Neural cell (in vitro differentiated cells): Measurements from ENCODE around the gene PIAS1. TPM values are rescaled to one million over a fixed set of nuclear protein-coding genes. Genes with fewer than 3 reads are reported as not detected.

ENCODE experiments used
- H2AFZ ChIP-seq: fragments of 200-600, 300-800 bp; sonication (generic), shearing (Covaris generic); 2 replicates; pipeline ENCODE4 v1.6.0; 2014; ENCODE audit warnings: low read depth, mild to moderate bottlenecking, antibody characterized with exemption, low read length, moderate library complexity
- H3F3A ChIP-seq: fragments of 200-600 bp; shearing (Covaris generic); 2 replicates; pipeline ENCODE4 v1.6.1; 2016; ENCODE audit warnings: mild to moderate bottlenecking, moderate library complexity, mixed read lengths, antibody characterized with exemption, low read length; ENCODE audit not compliant: insufficient read depth, poor library complexity, severe bottlenecking
- H3K27ac ChIP-seq: fragments of 200-600, 300-800 bp; sonication (generic), shearing (Covaris generic); 2 replicates; pipeline ENCODE4 v1.5.1; 2014; ENCODE audit warnings: mild to moderate bottlenecking, low read length, moderate library complexity
- H3K27me3 ChIP-seq: fragments of 300-800, 200-600 bp; sonication (generic), shearing (Covaris generic); 2 replicates; pipeline ENCODE4 v1.6.0; 2014; ENCODE audit warnings: mild to moderate bottlenecking, low read depth, low read length, moderate library complexity; ENCODE audit not compliant: insufficient read depth
- H3K36me3 ChIP-seq: fragments of 300-800, 200-600 bp; sonication (generic), shearing (Covaris generic); 2 replicates; pipeline ENCODE4 v1.5.1; 2014; ENCODE audit warnings: mild to moderate bottlenecking, antibody characterized with exemption, low read length, moderate library complexity; ENCODE audit not compliant: insufficient read depth
- H3K4me2 ChIP-seq: fragments of 300-800, 200-600 bp; sonication (generic), shearing (Covaris generic); 2 replicates; pipeline ENCODE4 v1.6.0; 2014; ENCODE audit warnings: mild to moderate bottlenecking, low read length
- H3K4me3 ChIP-seq: fragments of 300-800, 200-600 bp; sonication (generic), shearing (Covaris generic); 2 replicates; pipeline ENCODE4 v1.5.1; 2014; ENCODE audit warnings: mild to moderate bottlenecking, low read length, moderate library complexity
- H3K79me2 ChIP-seq: fragments of 200-600 bp; shearing (Covaris generic); replicated peaks from 2 replicates; pipeline ENCODE4 v1.6.0; 2014; ENCODE audit warnings: mild to moderate bottlenecking, low read length, moderate library complexity; ENCODE audit not compliant: insufficient read depth
- H3K9ac ChIP-seq: fragments of 300-800, 200-600 bp; sonication (generic), shearing (Covaris generic); 2 replicates; pipeline ENCODE4 v1.6.1; 2016; ENCODE audit warnings: mild to moderate bottlenecking, low read length, mixed read lengths
- H3K9me2 ChIP-seq: fragments of 200-600 bp; shearing (Covaris generic); 2 replicates; pipeline ENCODE4 v1.6.1; 2016; ENCODE audit warnings: mild to moderate bottlenecking, low read length, mixed read lengths; ENCODE audit not compliant: insufficient read depth
- H3K9me3 ChIP-seq: fragments of 200-600, 300-800 bp; sonication (generic), shearing (Covaris generic); 2 replicates; pipeline ENCODE4 v1.6.1; 2016; ENCODE audit warnings: mild to moderate bottlenecking, mixed run types, low read length, moderate library complexity, mixed read lengths
- H4K20me1 ChIP-seq: fragments of 200-600 bp; shearing (Covaris generic); 2 replicates; pipeline ENCODE4 v1.6.1; 2016; ENCODE audit warnings: mild to moderate bottlenecking, mixed run types; ENCODE audit not compliant: insufficient read depth
- EP300 ChIP-seq: fragments of 450-650 bp; conservative IDR thresholded peaks from 2 replicates; pipeline ENCODE4 v1.6.1; 2014; ENCODE audit warnings: antibody characterized with exemption, mild to moderate bottlenecking, moderate library complexity; ENCODE audit not compliant: poor library complexity, severe bottlenecking
- EZH2 ChIP-seq: fragments of 200-600, 300-800 bp; shearing (Covaris generic), sonication (generic); IDR thresholded peaks from 2 replicates; pipeline ENCODE4 v1.6.1; 2014; ENCODE audit warnings: antibody characterized with exemption, low read length, borderline replicate concordance, mild to moderate bottlenecking; ENCODE audit not compliant: insufficient read depth, poor library complexity, severe bottlenecking
- MXI1 ChIP-seq: fragments of 450-650 bp; conservative IDR thresholded peaks from 2 replicates; pipeline ENCODE4 v1.6.1; 2014; ENCODE audit warnings: antibody characterized with exemption, mild to moderate bottlenecking; ENCODE audit not compliant: poor library complexity, severe bottlenecking
- POLR2AphosphoS5 ChIP-seq: IDR thresholded peaks from 2 replicates; pipeline ENCODE4 v1.6.1; 2012
- RAD21 ChIP-seq: fragments of 450-650 bp; conservative IDR thresholded peaks from 2 replicates; pipeline ENCODE4 v1.6.1; 2014; ENCODE audit warnings: antibody characterized with exemption, mild to moderate bottlenecking, moderate library complexity
- SMC3 ChIP-seq: fragments of 450-650 bp; conservative IDR thresholded peaks from 2 replicates; pipeline ENCODE4 v1.6.1; 2014; ENCODE audit warnings: antibody characterized with exemption, mild to moderate bottlenecking, moderate library complexity; ENCODE audit not compliant: poor library complexity
- TAF1 ChIP-seq: IDR thresholded peaks from 2 replicates; pipeline ENCODE4 v1.6.1; 2012; ENCODE audit warnings: low read depth
- polyA plus RNA-seq: library from polyadenylated mRNA; depleted of rRNA; stranded (reverse); fragments of >200 nt; gene quantifications from 2 replicates; pipeline ENCODE4 v1.2.3, GENCODE V29; 2014
- TF ChIP-seq, protein P1 (sequence below): fragments of 450-650 bp; IDR thresholded peaks from 2 replicates; pipeline ENCODE4 v1.5.1; 2014; ENCODE audit warnings: antibody characterized with exemption, mild to moderate bottlenecking, moderate library complexity; ENCODE audit not compliant: poor library complexity, severe bottlenecking
- TF ChIP-seq, protein P2 (sequence below): IDR thresholded peaks from 2 replicates; pipeline ENCODE4 v1.6.1; 2012; ENCODE audit warnings: borderline replicate concordance

Gene PIAS1
- polyA plus RNA-seq, 1 donor from 2014 or later: 14.3 TPM

DNA sequence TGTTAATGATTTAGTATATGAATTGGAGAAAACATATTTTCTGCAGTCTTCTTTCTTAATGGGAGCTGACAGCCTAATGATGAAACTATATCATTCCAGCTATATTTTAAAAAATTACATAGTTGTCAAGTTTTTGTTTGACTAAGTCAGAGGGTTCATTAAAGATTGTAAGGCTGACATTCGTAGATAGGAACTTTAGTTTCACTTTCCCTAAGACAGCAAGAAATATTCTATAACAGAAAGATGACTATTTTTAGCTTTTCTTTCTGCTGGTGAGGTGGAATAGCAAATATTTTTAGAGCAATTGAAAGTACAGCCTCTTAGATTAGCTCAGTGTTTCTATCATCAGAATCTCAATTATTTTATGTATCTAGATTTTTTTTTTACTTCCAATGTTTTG lies 60.2 kb downstream of the PIAS1 start:
- H3K9me2 ChIP-seq: no peaks in the 10 kb centered on the region
- no peaks in the 10 kb centered on the region for H3K9me3 ChIP-seq
- no peak overlapping the region for H3K4me3 ChIP-seq
- no peak overlapping the region for H3K27ac ChIP-seq
- no peak overlapping the region for H2AFZ ChIP-seq
- TF ChIP-seq, protein P1, sequence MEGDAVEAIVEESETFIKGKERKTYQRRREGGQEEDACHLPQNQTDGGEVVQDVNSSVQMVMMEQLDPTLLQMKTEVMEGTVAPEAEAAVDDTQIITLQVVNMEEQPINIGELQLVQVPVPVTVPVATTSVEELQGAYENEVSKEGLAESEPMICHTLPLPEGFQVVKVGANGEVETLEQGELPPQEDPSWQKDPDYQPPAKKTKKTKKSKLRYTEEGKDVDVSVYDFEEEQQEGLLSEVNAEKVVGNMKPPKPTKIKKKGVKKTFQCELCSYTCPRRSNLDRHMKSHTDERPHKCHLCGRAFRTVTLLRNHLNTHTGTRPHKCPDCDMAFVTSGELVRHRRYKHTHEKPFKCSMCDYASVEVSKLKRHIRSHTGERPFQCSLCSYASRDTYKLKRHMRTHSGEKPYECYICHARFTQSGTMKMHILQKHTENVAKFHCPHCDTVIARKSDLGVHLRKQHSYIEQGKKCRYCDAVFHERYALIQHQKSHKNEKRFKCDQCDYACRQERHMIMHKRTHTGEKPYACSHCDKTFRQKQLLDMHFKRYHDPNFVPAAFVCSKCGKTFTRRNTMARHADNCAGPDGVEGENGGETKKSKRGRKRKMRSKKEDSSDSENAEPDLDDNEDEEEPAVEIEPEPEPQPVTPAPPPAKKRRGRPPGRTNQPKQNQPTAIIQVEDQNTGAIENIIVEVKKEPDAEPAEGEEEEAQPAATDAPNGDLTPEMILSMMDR: no peak
- TF ChIP-seq EP300 (no peak), RAD21 (no peak), EZH2 (no peak), SMC3 (no peak), POLR2AphosphoS5 (no peak), TAF1 (no peak), MXI1 (no peak)
- TF ChIP-seq, protein P2, sequence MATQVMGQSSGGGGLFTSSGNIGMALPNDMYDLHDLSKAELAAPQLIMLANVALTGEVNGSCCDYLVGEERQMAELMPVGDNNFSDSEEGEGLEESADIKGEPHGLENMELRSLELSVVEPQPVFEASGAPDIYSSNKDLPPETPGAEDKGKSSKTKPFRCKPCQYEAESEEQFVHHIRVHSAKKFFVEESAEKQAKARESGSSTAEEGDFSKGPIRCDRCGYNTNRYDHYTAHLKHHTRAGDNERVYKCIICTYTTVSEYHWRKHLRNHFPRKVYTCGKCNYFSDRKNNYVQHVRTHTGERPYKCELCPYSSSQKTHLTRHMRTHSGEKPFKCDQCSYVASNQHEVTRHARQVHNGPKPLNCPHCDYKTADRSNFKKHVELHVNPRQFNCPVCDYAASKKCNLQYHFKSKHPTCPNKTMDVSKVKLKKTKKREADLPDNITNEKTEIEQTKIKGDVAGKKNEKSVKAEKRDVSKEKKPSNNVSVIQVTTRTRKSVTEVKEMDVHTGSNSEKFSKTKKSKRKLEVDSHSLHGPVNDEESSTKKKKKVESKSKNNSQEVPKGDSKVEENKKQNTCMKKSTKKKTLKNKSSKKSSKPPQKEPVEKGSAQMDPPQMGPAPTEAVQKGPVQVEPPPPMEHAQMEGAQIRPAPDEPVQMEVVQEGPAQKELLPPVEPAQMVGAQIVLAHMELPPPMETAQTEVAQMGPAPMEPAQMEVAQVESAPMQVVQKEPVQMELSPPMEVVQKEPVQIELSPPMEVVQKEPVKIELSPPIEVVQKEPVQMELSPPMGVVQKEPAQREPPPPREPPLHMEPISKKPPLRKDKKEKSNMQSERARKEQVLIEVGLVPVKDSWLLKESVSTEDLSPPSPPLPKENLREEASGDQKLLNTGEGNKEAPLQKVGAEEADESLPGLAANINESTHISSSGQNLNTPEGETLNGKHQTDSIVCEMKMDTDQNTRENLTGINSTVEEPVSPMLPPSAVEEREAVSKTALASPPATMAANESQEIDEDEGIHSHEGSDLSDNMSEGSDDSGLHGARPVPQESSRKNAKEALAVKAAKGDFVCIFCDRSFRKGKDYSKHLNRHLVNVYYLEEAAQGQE: no peak
- H3K36me3 ChIP-seq: no peaks in the 10 kb centered on the region
- H3K4me2 ChIP-seq: no peak overlapping the region
- no peaks in the 10 kb centered on the region for H3K27me3 ChIP-seq
- no peak overlapping the region for H3K9ac ChIP-seq
- no peaks in the 10 kb centered on the region for H4K20me1 ChIP-seq
- H3K79me2 ChIP-seq: peaks cover 43% of the 10 kb centered on the region
- no peaks in the 10 kb centered on the region for H3F3A ChIP-seq

DNA sequence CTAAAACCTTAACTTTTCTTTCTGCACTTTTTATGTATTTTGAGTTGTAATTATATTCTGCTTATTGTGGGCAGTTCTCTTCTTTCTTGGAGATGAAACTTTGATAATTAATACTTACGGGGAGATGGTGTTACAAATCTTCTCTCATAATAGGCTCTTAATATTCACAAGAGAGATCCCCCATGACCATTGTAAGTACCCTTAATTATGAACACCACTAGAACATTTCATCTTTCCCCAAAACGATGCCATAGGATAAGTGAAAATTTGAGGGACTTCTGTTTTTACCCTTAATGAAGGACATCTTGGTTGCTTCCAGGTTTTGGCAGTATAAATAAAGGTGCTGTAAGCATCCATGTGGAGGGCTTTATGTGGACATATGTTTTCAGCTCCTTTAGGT lies 60.7 kb downstream of the PIAS1 start:
- Histone ChIP-seq H3K4me2 (no peak overlapping the region), H3K9me3 (no peaks in the 10 kb centered on the region), H3K36me3 (no peaks in the 10 kb centered on the region), H3K9me2 (no peaks in the 10 kb centered on the region), H4K20me1 (no peaks in the 10 kb centered on the region), H3K79me2 (peaks cover 47% of the 10 kb centered on the region), H3K9ac (no peak overlapping the region), H3K27me3 (no peaks in the 10 kb centered on the region), H3F3A (no peaks in the 10 kb centered on the region), H3K27ac (no peak overlapping the region), H2AFZ (no peak overlapping the region), H3K4me3 (no peak overlapping the region)
- TF ChIP-seq EP300 (no peak), EZH2 (no peak), TAF1 (no peak), RAD21 (no peak), POLR2AphosphoS5 (no peak), MXI1 (no peak), SMC3 (no peak)
- TF ChIP-seq, protein P1: no peak
- TF ChIP-seq, protein P2: no peak
